Dendritic cell treated with granulocyte-macrophage colony-stimulating factor and Interleukin-4, amounts not matched to agents 40 ng/mL and 50 ng/mL, for 4 days (primary cell): Measurements from ENCODE around the gene ZNF394.

ENCODE experiments used
- H3K27ac Mint-ChIP-seq: one replicate; pipeline ENCODE4 v1.8.0; 2022; ENCODE audit warnings: mild to moderate bottlenecking, mixed read lengths
- H3K27me3 Mint-ChIP-seq: one replicate; pipeline ENCODE4 v1.8.0; 2022; ENCODE audit warnings: mild to moderate bottlenecking, mixed read lengths
- H3K36me3 Mint-ChIP-seq: one replicate; pipeline ENCODE4 v1.8.0; 2022; ENCODE audit warnings: low read depth, mixed read lengths
- H3K4me1 Mint-ChIP-seq: one replicate; pipeline ENCODE4 v1.8.0; 2022; ENCODE audit warnings: low read depth, mixed read lengths
- H3K4me3 Mint-ChIP-seq: one replicate; pipeline ENCODE4 v1.8.0; 2022; ENCODE audit warnings: mild to moderate bottlenecking, moderate library complexity, mixed read lengths
- H3K9me3 Mint-ChIP-seq: one replicate; pipeline ENCODE4 v1.8.0; 2022; ENCODE audit warnings: mixed read lengths
- intact Hi-C: fragments of 100-400 bp; cut with micrococcal nuclease; formaldehyde crosslinking; loops from one replicate; pipeline ENCODE4 v1.15.0; 2022

Gene ZNF394

DNA sequence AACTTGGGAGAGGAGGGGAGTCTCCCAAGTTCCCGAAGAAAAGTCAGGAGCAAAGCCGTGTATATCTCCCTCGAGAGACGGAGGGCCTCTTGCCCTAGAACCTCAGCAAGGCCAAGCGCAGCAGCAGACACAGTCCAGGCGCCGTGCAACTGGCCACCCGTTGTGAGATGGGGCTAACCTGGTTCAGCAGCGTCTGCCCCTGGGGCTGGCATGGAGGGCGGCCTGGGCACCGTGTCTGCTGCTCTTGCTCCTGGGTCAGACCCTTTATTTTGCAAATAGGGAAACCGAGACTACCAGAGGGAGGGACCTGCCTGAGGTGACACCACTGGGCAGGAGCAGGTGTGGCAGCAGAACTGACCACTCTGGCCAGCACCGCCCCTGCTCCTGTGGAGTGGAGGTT, 47.5 kb downstream of the ZNF394 start:
- intact Hi-C loops, result no loop called here
- H3K27ac Mint-ChIP-seq, result no peak overlapping the region

GRCh38 chr7:99451936-99452335, 48.1 kb downstream of the ZNF394 start:
- H3K27ac Mint-ChIP-seq, result no peak overlapping the region
- no peaks in the 10 kb centered on the region for H3K27me3 Mint-ChIP-seq
- intact Hi-C loops, result no loop called here
- peaks cover 99% of the 10 kb centered on the region for H3K36me3 Mint-ChIP-seq
- H3K4me1 Mint-ChIP-seq, result no peaks in the 10 kb centered on the region
- H3K9me3 Mint-ChIP-seq, result no peaks in the 10 kb centered on the region
- H3K4me3 Mint-ChIP-seq, result no peak overlapping the region

More for the DNA sequence above, 47.5 kb downstream of the ZNF394 start:
- H3K4me3 Mint-ChIP-seq, result no peak overlapping the region
- no peaks in the 10 kb centered on the region for H3K27me3 Mint-ChIP-seq
- H3K4me1 Mint-ChIP-seq, result no peaks in the 10 kb centered on the region
- peaks cover 99% of the 10 kb centered on the region for H3K36me3 Mint-ChIP-seq
- no peaks in the 10 kb centered on the region for H3K9me3 Mint-ChIP-seq

DNA sequence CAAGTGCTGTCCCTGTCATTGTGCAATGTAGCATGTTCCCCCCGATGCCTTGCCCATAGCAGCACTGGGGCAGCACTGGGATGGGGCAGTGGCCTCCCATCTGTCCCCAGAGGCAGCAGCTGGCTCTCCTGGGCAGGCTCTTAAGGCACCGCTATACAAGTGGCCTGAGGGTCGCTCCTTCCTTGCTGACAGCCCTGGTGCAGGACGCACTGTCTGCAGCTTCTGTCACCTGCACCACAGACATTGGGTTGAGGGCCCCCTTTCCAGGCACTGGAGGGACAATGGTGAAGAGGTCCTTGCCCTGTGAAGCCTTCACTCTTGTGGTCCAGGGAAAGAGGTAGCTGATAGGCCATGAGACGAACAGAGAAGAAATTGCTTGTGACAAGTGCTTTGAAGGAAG, 50.8 kb downstream of the ZNF394 start:
- Mint-ChIP-seq H3K9me3 (no peaks in the 10 kb centered on the region), H3K4me1 (no peaks in the 10 kb centered on the region), H3K27me3 (no peaks in the 10 kb centered on the region), H3K4me3 (no peak overlapping the region), H3K36me3 (peaks cover 97% of the 10 kb centered on the region), H3K27ac (no peak overlapping the region)
- intact Hi-C loops, result no loop called here

GRCh38 chr7:99448855-99449254, 51.2 kb downstream of the ZNF394 start:
- H3K9me3 Mint-ChIP-seq, result no peaks in the 10 kb centered on the region
- H3K4me3 Mint-ChIP-seq, result no peak overlapping the region
- no peaks in the 10 kb centered on the region for H3K27me3 Mint-ChIP-seq
- intact Hi-C loops, result no loop called here
- peaks cover 97% of the 10 kb centered on the region for H3K36me3 Mint-ChIP-seq
- no peaks in the 10 kb centered on the region for H3K4me1 Mint-ChIP-seq
- H3K27ac Mint-ChIP-seq, result no peak overlapping the region

GRCh38 chr7:99447943-99448342, 52.1 kb downstream of the ZNF394 start:
- intact Hi-C loops, result no loop called here
- Mint-ChIP-seq H3K9me3 (no peaks in the 10 kb centered on the region), H3K36me3 (peaks cover 97% of the 10 kb centered on the region), H3K27me3 (no peaks in the 10 kb centered on the region), H3K4me3 (no peak overlapping the region), H3K4me1 (peaks cover 4% of the 10 kb centered on the region), H3K27ac (no peak overlapping the region)

DNA sequence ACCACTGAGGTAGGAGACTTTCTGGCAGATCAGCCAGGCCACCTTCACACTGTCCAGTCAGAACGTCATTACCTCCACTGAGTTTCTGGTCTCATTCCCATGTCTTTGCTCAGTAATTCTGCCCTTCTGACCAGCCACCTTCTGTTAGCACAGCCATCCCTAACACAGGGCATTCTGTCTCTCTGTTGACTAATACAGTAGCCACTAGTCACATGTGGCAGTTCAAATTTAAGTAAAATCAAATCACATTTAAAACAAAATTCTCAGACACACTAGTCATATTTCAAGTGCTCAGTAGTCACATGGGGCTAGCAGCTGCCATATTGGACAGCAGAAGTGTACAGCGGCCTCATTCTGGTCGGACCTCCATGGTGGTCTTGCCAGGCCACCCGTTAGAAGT, 54.0 kb downstream of the ZNF394 start:
- peaks cover 92% of the 10 kb centered on the region for H3K36me3 Mint-ChIP-seq
- H3K4me3 Mint-ChIP-seq, result no peak overlapping the region
- H3K9me3 Mint-ChIP-seq, result no peaks in the 10 kb centered on the region
- peaks cover 14% of the 10 kb centered on the region for H3K4me1 Mint-ChIP-seq
- H3K27ac Mint-ChIP-seq, result no peak overlapping the region
- intact Hi-C loops, result no loop called here
- H3K27me3 Mint-ChIP-seq, result no peaks in the 10 kb centered on the region
